Endothelial cell of umbilical vein (primary cell): ENCODE results near the gene ADAM8. TPM values are rescaled to one million over a fixed set of nuclear protein-coding genes. Genes with fewer than 3 reads are reported as not detected.
A peak's percentile ranks its signal among the peaks of the same experiment; 100 is the strongest.

Experiments used
- BruUV-seq: library from RNA; stranded (reverse); fragments of 400-500 nt; replicated peaks from 2 replicates; lab custom pipeline; 2021; lab: Mats Ljungman, UMichigan
- CTCF ChIA-PET: fragments of 300-600, 350-600 bp; sonication (Branson Sonifier 250); formaldehyde crosslinking; loops from one replicate; lab custom pipeline; 2021; ENCODE audit warnings: antibody characterized with exemption, inconsistent platforms; lab: Charles Lee
- POLR2A ChIA-PET: fragments of 300-600, 350-600 bp; sonication (Branson Sonifier 250); formaldehyde crosslinking; loops from one replicate; lab custom pipeline; 2021; ENCODE audit warnings: antibody characterized with exemption, inconsistent platforms; lab: Charles Lee
- DNase-seq: peaks from one replicate; pipeline ENCODE4 v3.0.0-alpha.2; 2011; ENCODE audit warnings: low read depth, low spot score
- FAIRE-seq: peaks from 2 replicates; lab custom pipeline; 2011; peaks lifted over from hg19 to GRCh38; lab: Jason Lieb, UNC
- H2AFZ ChIP-seq: 2 replicates; pipeline ENCODE4 v1.6.0; 2012; ENCODE audit warnings: low read depth, low read length, control low read depth, inconsistent platforms
- H3K27ac ChIP-seq: 2 replicates; pipeline ENCODE4 v1.5.1; 2011; ENCODE audit warnings: low read depth, mild to moderate bottlenecking, control low read depth, low read length, moderate library complexity; ENCODE audit not compliant: insufficient read depth
- H3K27me3 ChIP-seq, 2 experiments: 2 replicates each; pipeline versions ENCODE4 v1.6.0 to v1.6.1; 2011; ENCODE audit warnings: low read length in 2 of 2, mixed read lengths in 1 of 2; ENCODE audit not compliant: control insufficient read depth in 2 of 2, insufficient read depth in 2 of 2
- H3K36me3 ChIP-seq, 2 experiments: 2 replicates in 1 of 2; 3 replicates in 1 of 2; pipeline ENCODE4 v1.5.1; 2011; ENCODE audit warnings: low read length in 2 of 2, mild to moderate bottlenecking in 1 of 2, moderate library complexity in 1 of 2; ENCODE audit not compliant: control insufficient read depth in 2 of 2, insufficient read depth in 2 of 2; ENCODE audit errors: extremely low read depth in 1 of 2
- H3K4me1 ChIP-seq: 3 replicates; pipeline ENCODE4 v1.5.1; 2011; ENCODE audit warnings: mild to moderate bottlenecking, low read length; ENCODE audit not compliant: control insufficient read depth, insufficient read depth; ENCODE audit errors: extremely low read depth
- H3K4me2 ChIP-seq: 2 replicates; pipeline ENCODE4 v1.6.1; 2011; ENCODE audit warnings: low read length, control low read depth, mixed read lengths; ENCODE audit not compliant: insufficient read depth
- H3K4me3 ChIP-seq, 3 experiments: fragments of 200-600 bp in 1 of 3; sonication (generic), shearing (Covaris generic) in 1 of 3; replicated peaks in 1 of 3; 2 replicates each; pipeline ENCODE4 v1.5.1; 2011 to 2016; ENCODE audit warnings: control low read depth in 3 of 3, low read length in 3 of 3, mild to moderate bottlenecking in 2 of 3, inconsistent platforms in 1 of 3, low read depth in 1 of 3, moderate library complexity in 1 of 3; ENCODE audit not compliant: insufficient read depth in 1 of 3
- H3K79me2 ChIP-seq: 2 replicates; pipeline ENCODE4 v1.6.0; 2012; ENCODE audit warnings: low read length, inconsistent platforms; ENCODE audit not compliant: control insufficient read depth, insufficient read depth
- H3K9ac ChIP-seq: replicated peaks from 2 replicates; pipeline ENCODE3; 2011; ENCODE audit warnings: low read length, control low read depth; ENCODE audit not compliant: insufficient read depth; ENCODE audit errors: extremely low read depth
- H3K9me1 ChIP-seq: replicated peaks from 3 replicates; pipeline ENCODE4 v1.6.0; 2011; ENCODE audit warnings: mild to moderate bottlenecking, low read length; ENCODE audit not compliant: control insufficient read depth, insufficient read depth; ENCODE audit errors: extremely low read depth
- H3K9me3 ChIP-seq: replicated peaks from 2 replicates; pipeline ENCODE4 v1.5.1; 2012; ENCODE audit warnings: low read length, inconsistent platforms; ENCODE audit not compliant: control insufficient read depth, insufficient read depth
- H4K20me1 ChIP-seq: replicated peaks from 2 replicates; pipeline ENCODE3; 2011; ENCODE audit warnings: mild to moderate bottlenecking, low read length; ENCODE audit not compliant: control insufficient read depth, insufficient read depth; ENCODE audit errors: extremely low read depth
- EZH2 ChIP-seq: IDR thresholded peaks from 2 replicates; pipeline ENCODE4 v1.6.1; 2012; ENCODE audit warnings: borderline replicate concordance, low read depth, mild to moderate bottlenecking, moderate library complexity, low read length, inconsistent platforms; ENCODE audit not compliant: severe bottlenecking
- FOS ChIP-seq: IDR thresholded peaks from 2 replicates; pipeline ENCODE4 v1.6.1; 2011; ENCODE audit warnings: mild to moderate bottlenecking, low read length, moderate library complexity, borderline replicate concordance; ENCODE audit not compliant: insufficient read depth
- GATA2 ChIP-seq: IDR thresholded peaks from 2 replicates; pipeline ENCODE4 v1.7.0; 2011; ENCODE audit warnings: low read depth, mild to moderate bottlenecking, moderate library complexity, mixed read lengths, low read length; ENCODE audit not compliant: insufficient read length, insufficient read depth
- JUN ChIP-seq: IDR thresholded peaks from 2 replicates; pipeline ENCODE4 v1.6.1; 2011; ENCODE audit warnings: borderline replicate concordance, low read depth; ENCODE audit not compliant: insufficient read length, insufficient read depth
- MAX ChIP-seq: IDR thresholded peaks from 2 replicates; pipeline ENCODE4 v1.6.1; 2011; ENCODE audit not compliant: insufficient read depth, insufficient read length
- POLR2A ChIP-seq: IDR thresholded peaks from 2 replicates; pipeline ENCODE4 v1.6.1; 2012; ENCODE audit warnings: low read depth, mild to moderate bottlenecking, control low read depth, low read length
- POLR2AphosphoS5 ChIP-seq: IDR thresholded peaks from 2 replicates; pipeline ENCODE4 v1.6.1; 2012; ENCODE audit warnings: low read depth, mild to moderate bottlenecking, control low read depth, low read length, moderate library complexity; ENCODE audit not compliant: insufficient read depth
- dilution Hi-C: fragments of 300-500 bp; cut with MboI; formaldehyde crosslinking; loops from one replicate; pipeline ENCODE4 v1.15.0; 2019; ENCODE audit warnings: low sequenced_read_pairs; ENCODE audit not compliant: extremely low pct_ligation_motif_present
- intact Hi-C: fragments of 100-400 bp; cut with micrococcal nuclease; formaldehyde crosslinking; loops from one replicate; pipeline ENCODE4 v1.10.0; 2022
- polyA plus RNA-seq, 4 experiments: library from polyadenylated mRNA; depleted of rRNA in 3 of 4; stranded (reverse) in 3 of 4; unstranded in 1 of 4; fragments of >200 nt; gene quantifications; 2 replicates each; pipeline versions ENCODE4 v1.2.1 to v1.2.3, GENCODE V29; 2011 to 2012; ENCODE audit warnings: missing spikeins in 1 of 4
- total RNA-seq: library from RNA; stranded (reverse); gene quantifications from 2 replicates; pipeline ENCODE4 v1.2.3, GENCODE V29; 2021

The ADAM8 gene
- total and polyA plus RNA-seq, 2 donors (not counting 3 experiments of a cell fraction or from before 2014, with no cell fraction given), result 0.51 to 0.55 TPM

- Histone ChIP-seq H3K27ac (no peak overlapping the region), H3K27me3 (peaks cover 0 to 4% of the 10 kb centered on the region in 2 experiments), H3K4me1 (peaks cover 26% of the 10 kb centered on the region), H3K4me3 (peak overlapping the region; percentile 13 to 40 (median 25)), H3K36me3 (no peaks in the 10 kb centered on the region), H3K9me1 (no peaks in the 10 kb centered on the region), H3K79me2 (no peaks in the 10 kb centered on the region), H3K9ac (no peak overlapping the region), H3K4me2 (peak overlapping the region; percentile 39), H2AFZ (peak overlapping the region; percentile 49), H4K20me1 (no peaks in the 10 kb centered on the region), H3K9me3 (no peaks in the 10 kb centered on the region)
- no peak for FAIRE-seq
- intact Hi-C loops, result no loop called here
- POLR2A ChIA-PET, result no interaction called here
- TSS peak; percentile 48 for BruUV-seq
- DNase-seq, result no peak
- TF ChIP-seq FOS, result no peak
- TF ChIP-seq MAX, result no peak
- TF ChIP-seq POLR2A, result no peak
- TF ChIP-seq POLR2AphosphoS5, result no peak
- TF ChIP-seq JUN, result no peak
- no peak for TF ChIP-seq GATA2
- no peak for TF ChIP-seq EZH2
- CTCF ChIA-PET, result no interaction called here
- dilution Hi-C loops, result no loop called here
Measured at GRCh38 chr10:133260895-133261725, 15.6 kb downstream of the ADAM8 start.
